Measurements from ENCODE around the gene GRIN1. TPM values are rescaled to one million over a fixed set of nuclear protein-coding genes. Genes with fewer than 3 reads are reported as not detected.

GRIN1 gene
- polyA plus RNA-seq, 2 of the 4 experiments (the other 2 are of a cell fraction) = 0.13 to 0.45 TPM

DNA sequence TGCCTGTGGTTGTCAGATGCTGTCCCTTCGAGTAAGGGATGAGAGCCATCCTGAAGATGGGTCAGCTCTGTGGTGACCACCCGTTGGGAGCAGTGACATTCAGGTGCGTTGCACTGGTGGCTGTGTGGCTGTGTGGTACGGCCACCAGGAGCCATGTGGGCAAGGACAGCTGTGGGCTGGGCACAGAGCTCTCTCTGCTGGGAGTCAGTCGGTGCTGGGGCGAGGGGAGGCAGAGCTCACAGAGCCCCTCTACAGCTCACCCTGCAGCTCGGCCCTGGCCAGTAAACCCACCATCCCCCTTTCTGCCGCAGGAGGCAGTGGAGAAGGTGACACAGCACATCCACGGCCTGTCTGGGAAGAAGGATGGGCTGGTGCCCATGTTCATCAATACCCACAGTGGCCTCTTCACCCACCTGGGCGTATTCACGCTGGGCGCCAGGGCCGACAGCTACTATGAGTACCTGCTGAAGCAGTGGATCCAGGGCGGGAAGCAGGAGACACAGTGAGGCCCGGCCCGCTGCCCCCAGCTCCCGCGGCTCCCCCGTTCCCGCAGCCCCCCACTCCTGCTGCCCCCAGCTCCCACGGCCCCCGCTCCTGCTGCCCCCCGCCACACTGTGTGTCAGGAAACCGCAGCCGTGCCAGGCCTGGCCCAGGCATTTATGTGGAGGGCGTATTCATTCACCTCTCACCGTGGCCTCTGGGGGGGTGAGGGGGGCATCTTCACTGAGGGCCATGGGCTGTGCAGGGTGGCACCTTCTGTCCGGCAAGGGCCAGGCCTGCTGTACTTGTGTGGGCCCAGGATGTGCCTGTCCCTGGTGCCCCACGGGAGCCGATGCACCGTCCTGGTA lies 32.9 kb upstream of the GRIN1 start:
- CTCF ChIA-PET = interaction anchor here (0.7 to 5.9 kb wide), 13 partner anchors 8 to 131 kb away, joined by 3 to 39 read pairs (median 5); partner anchors contain the start of genes MAN1B1 and NPDC1
- ATAC-seq = no peak; a peak in 1 of 6 replicates

DNA sequence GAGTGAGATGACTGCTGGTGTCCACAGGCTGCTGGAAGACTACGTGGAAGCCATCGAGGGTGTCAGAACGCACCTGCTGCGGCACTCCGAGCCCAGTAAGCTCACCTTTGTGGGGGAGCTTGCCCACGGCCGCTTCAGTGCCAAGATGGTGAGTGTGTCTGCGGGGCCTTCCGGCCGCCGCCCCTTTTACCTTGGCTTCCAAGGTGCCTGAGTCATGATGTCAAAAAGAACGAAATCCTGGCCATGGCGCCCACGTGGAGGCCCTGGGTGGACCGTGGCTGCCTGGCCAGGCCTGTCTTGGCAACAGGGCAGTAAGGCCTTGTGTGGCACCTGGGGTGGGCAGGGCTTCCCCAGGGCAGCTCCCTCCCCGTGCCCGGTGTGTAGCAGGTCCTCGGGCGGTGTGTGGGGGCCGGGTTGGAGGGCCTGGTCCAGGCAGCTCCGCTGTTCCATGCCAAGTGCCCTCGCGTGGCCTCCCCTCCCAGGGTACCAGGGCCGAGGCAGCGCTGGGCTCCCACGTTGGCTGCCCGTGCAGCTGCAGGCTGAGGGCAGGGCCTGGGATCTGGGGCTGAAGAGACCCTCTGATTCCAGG lies 32.2 kb upstream of the GRIN1 start:
- FAIRE-seq = no peak
- WGBS (ENCODE audit: missing lambda C conversion rate) = 92% methylated on average over 10 of the region's 27 CpGs
- no peak overlapping the region for H3K4me2 ChIP-seq
- peaks cover 7% of the 10 kb centered on the region for H3K9me3 ChIP-seq
- H3K27ac ChIP-seq = no peak overlapping the region
- TF ChIP-seq, protein P1, sequence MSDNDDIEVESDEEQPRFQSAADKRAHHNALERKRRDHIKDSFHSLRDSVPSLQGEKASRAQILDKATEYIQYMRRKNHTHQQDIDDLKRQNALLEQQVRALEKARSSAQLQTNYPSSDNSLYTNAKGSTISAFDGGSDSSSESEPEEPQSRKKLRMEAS (IDR thresholded peaks at IDR 0.05) = no peak
- no peak for TF ChIP-seq ZSCAN20 (CRISPR knock-in tag; IDR thresholded peaks at IDR 0.05)
- TF ChIP-seq HOXA7 (CRISPR knock-in tag; IDR thresholded peaks at IDR 0.05) = no peak
- TF ChIP-seq CHD4 (IDR thresholded peaks at IDR 0.05; ENCODE audit: borderline replicate concordance) = no peak
- no peak for TF ChIP-seq JUNB (IDR thresholded peaks at IDR 0.05)
- TF ChIP-seq MAZ (IDR thresholded peaks at IDR 0.05; ENCODE audit: borderline replicate concordance, low read depth, low read length) = no peak
- no peak for TF ChIP-seq NPAS2 (CRISPR knock-in tag; IDR thresholded peaks at IDR 0.05; ENCODE audit: borderline replicate concordance)
- no peak for TF ChIP-seq MAFK (IDR thresholded peaks at IDR 0.05; ENCODE audit: partially characterized antibody)
- ChIA-PET POLR2A (interaction anchor here (1.5 kb wide), 1 partner anchor 20 kb away, joined by 4 read pairs; the partner anchor contains the start of gene MAN1B1), CTCF (interaction anchor here (0.9 to 5.9 kb wide), 11 partner anchors 11 to 130 kb away, joined by 4 to 39 read pairs (median 9); partner anchors contain the start of genes MAN1B1, NPDC1 and RNF224)
- no peak overlapping the region for H3K4me3 ChIP-seq
- DNase-seq (ENCODE audit: low read depth in 1 of 2, low spot score in 1 of 2) = no peak
- no peak for ATAC-seq
- no peaks in the 10 kb centered on the region for H3K4me1 ChIP-seq

More for the DNA sequence above, 32.9 kb upstream of the GRIN1 start:
- H3K4me3 ChIP-seq = no peak overlapping the region
- POLR2A ChIA-PET = interaction anchor here (0.6 to 1.5 kb wide), 2 partner anchors 19 to 146 kb away, joined by 3 to 4 read pairs; partner anchors contain the start of gene MAN1B1
- H3K27ac ChIP-seq = no peak overlapping the region
- FAIRE-seq (no peak), DNase-seq (ENCODE audit: low read depth in 1 of 2, low spot score in 1 of 2) (no peak)
- H3K4me2 ChIP-seq = no peak overlapping the region
- TF ChIP-seq HOXB5 (CRISPR knock-in tag; IDR thresholded peaks at IDR 0.05) = no peak
- TF ChIP-seq GATA3 (IDR thresholded peaks at IDR 0.05; ENCODE audit: borderline replicate concordance) = no peak
- TF ChIP-seq RARB (CRISPR knock-in tag; IDR thresholded peaks at IDR 0.05) = no peak
- TF ChIP-seq MAZ (IDR thresholded peaks at IDR 0.05; ENCODE audit: borderline replicate concordance, low read depth, low read length) = no peak
- no peaks in the 10 kb centered on the region for H3K4me1 ChIP-seq
- H3K9me3 ChIP-seq = peaks cover 7% of the 10 kb centered on the region
- WGBS (ENCODE audit: missing lambda C conversion rate) = 95% methylated on average over 17 of the region's 31 CpGs

DNA sequence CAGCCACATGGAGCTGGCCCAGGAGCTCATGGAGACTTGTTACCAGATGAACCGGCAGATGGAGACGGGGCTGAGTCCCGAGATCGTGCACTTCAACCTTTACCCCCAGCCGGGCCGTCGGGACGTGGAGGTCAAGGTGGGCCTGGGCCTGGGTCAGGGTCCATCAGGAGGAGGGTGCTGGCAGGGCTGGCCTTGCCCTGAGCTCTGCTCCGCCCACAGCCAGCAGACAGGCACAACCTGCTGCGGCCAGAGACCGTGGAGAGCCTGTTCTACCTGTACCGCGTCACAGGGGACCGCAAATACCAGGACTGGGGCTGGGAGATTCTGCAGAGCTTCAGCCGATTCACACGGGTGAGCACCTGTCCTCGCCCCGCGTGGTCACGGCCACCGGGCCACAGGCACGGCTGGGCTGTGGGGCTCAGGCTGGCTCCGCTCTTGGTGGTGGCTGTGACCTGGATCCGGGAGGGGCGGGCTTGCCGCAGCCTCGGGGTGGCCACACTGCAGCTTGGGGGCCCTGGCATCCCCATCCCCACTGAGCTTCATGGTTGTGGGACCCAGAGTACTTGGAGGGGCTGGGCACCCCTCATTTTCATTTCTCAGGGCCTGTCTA lies 31.5 kb upstream of the GRIN1 start:
- CTCF ChIA-PET = interaction anchor here (0.9 to 5.9 kb wide), 10 partner anchors 11 to 129 kb away, joined by 4 to 39 read pairs (median 9); partner anchors contain the start of genes MAN1B1, NPDC1 and RNF224

More for the DNA sequence above, 31.5 kb upstream of the GRIN1 start:
- 95% methylated on average over 4 of the region's 27 CpGs for whole genome bisulfite sequencing (ENCODE audit: missing lambda C conversion rate)
- POLR2A ChIA-PET = interaction anchor here (1.5 kb wide), 1 partner anchor 21 kb away, joined by 4 read pairs; the partner anchor contains the start of gene MAN1B1
- no peak for TF ChIP-seq FOSB (CRISPR knock-in tag; IDR thresholded peaks at IDR 0.05)
- TF ChIP-seq CBX2 (IDR thresholded peaks at IDR 0.05; ENCODE audit: borderline replicate concordance, low read depth) = no peak
- TF ChIP-seq, protein P2, sequence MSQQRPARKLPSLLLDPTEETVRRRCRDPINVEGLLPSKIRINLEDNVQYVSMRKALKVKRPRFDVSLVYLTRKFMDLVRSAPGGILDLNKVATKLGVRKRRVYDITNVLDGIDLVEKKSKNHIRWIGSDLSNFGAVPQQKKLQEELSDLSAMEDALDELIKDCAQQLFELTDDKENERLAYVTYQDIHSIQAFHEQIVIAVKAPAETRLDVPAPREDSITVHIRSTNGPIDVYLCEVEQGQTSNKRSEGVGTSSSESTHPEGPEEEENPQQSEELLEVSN (IDR thresholded peaks at IDR 0.05; ENCODE audit: borderline replicate concordance, low read depth) = no peak
- TF ChIP-seq RNF2 (IDR thresholded peaks at IDR 0.05; ENCODE audit: borderline replicate concordance, low read depth) = no peak
- TF ChIP-seq KDM5A (IDR thresholded peaks at IDR 0.05) = no peak
- TF ChIP-seq RARB (CRISPR knock-in tag; IDR thresholded peaks at IDR 0.05) = no peak
- TF ChIP-seq ZFP36 (IDR thresholded peaks at IDR 0.05; ENCODE audit: borderline replicate concordance, partially characterized antibody) = no peak
- TF ChIP-seq ZC3H11A (IDR thresholded peaks at IDR 0.05) = no peak
- TF ChIP-seq CEBPB (IDR thresholded peaks at IDR 0.05) = no peak
- TF ChIP-seq JUN (IDR thresholded peaks at IDR 0.05) = no peak
- TF ChIP-seq ESRRA (IDR thresholded peaks at IDR 0.05; ENCODE audit: borderline replicate concordance, low read length) = no peak
- no peak for TF ChIP-seq ZNF302 (CRISPR knock-in tag; IDR thresholded peaks at IDR 0.05)
- TF ChIP-seq POLR2A (IDR thresholded peaks at IDR 0.05; ENCODE audit: low read length) = no peak
- Histone ChIP-seq H3K9me3 (peaks cover 3% of the 10 kb centered on the region; the same call in 1 of the 3 replicates), H3K27ac (no peak overlapping the region), H3K4me1 (no peaks in the 10 kb centered on the region), H3K4me2 (no peak overlapping the region), H3K4me3 (no peak overlapping the region)
- DNase-seq (ENCODE audit: low read depth in 1 of 2, low spot score in 1 of 2) = no peak
- no peak for FAIRE-seq
- no peak; a peak in 1 of 6 replicates for ATAC-seq
